ENCODE measurements around the gene NT5C1B.

The NT5C1B gene

GRCh38 chr2:18536100-18536499 is 53.3 kb downstream of the NT5C1B start:
- H3K9ac ChIP-seq (ENCODE audit: low read depth, low read length, poor library complexity, severe bottlenecking): no peak overlapping the region
- no peaks in the 10 kb centered on the region for H3K4me1 ChIP-seq (ENCODE audit: insufficient read depth, low read length, poor library complexity, severe bottlenecking)
- H3K4me2 ChIP-seq (ENCODE audit: low read depth, low read length, poor library complexity, severe bottlenecking): no peak overlapping the region
- no peaks in the 10 kb centered on the region for H3K9me2 ChIP-seq (replicated peaks; ENCODE audit: low read depth, low read length)
- H3K36me3 ChIP-seq (ENCODE audit: insufficient read depth, low read length): no peaks in the 10 kb centered on the region
- H3K27me3 ChIP-seq (ENCODE audit: insufficient read depth, low read length, poor library complexity, severe bottlenecking): no peaks in the 10 kb centered on the region
- no peaks in the 10 kb centered on the region for H3K79me2 ChIP-seq (ENCODE audit: insufficient read depth, low read length)
- TF ChIP-seq CTCF (conservative IDR thresholded peaks at IDR 0.05; ENCODE audit: low read length) (no peak), EZH2phosphoT487 (IDR thresholded peaks at IDR 0.05; ENCODE audit: borderline replicate concordance) (no peak)
- no peak overlapping the region for H3K4me3 ChIP-seq (ENCODE audit: low read length, poor library complexity, severe bottlenecking)
- H3F3A ChIP-seq (ENCODE audit: low read depth): no peaks in the 10 kb centered on the region
- H4K20me1 ChIP-seq (ENCODE audit: insufficient read depth, low read length, poor library complexity, severe bottlenecking): no peaks in the 10 kb centered on the region
- no peak overlapping the region for H2AFZ ChIP-seq (ENCODE audit: low read length)
- H3K9me3 ChIP-seq (ENCODE audit: insufficient read depth, low read depth, low read length): no peaks in the 10 kb centered on the region

GRCh38 chr2:18531194-18531593 is 58.2 kb downstream of the NT5C1B start:
- no peak overlapping the region for H3K4me2 ChIP-seq (ENCODE audit: low read depth, low read length, poor library complexity, severe bottlenecking)
- H3K9me3 ChIP-seq (ENCODE audit: insufficient read depth, low read depth, low read length): no peaks in the 10 kb centered on the region
- no peak for TF ChIP-seq EZH2phosphoT487 (IDR thresholded peaks at IDR 0.05; ENCODE audit: borderline replicate concordance)
- TF ChIP-seq CTCF (conservative IDR thresholded peaks at IDR 0.05; ENCODE audit: low read length): no peak
- no peaks in the 10 kb centered on the region for H3K27me3 ChIP-seq (ENCODE audit: insufficient read depth, low read length, poor library complexity, severe bottlenecking)
- H3K79me2 ChIP-seq (ENCODE audit: insufficient read depth, low read length): no peaks in the 10 kb centered on the region
- no peaks in the 10 kb centered on the region for H3F3A ChIP-seq (ENCODE audit: low read depth)
- no peaks in the 10 kb centered on the region for H3K36me3 ChIP-seq (ENCODE audit: insufficient read depth, low read length)
- H3K9ac ChIP-seq (ENCODE audit: low read depth, low read length, poor library complexity, severe bottlenecking): no peak overlapping the region
- no peaks in the 10 kb centered on the region for H3K4me1 ChIP-seq (ENCODE audit: insufficient read depth, low read length, poor library complexity, severe bottlenecking)
- H3K9me2 ChIP-seq (replicated peaks; ENCODE audit: low read depth, low read length): no peaks in the 10 kb centered on the region
- no peak overlapping the region for H2AFZ ChIP-seq (ENCODE audit: low read length)
- no peaks in the 10 kb centered on the region for H4K20me1 ChIP-seq (ENCODE audit: insufficient read depth, low read length, poor library complexity, severe bottlenecking)
- no peak overlapping the region for H3K4me3 ChIP-seq (ENCODE audit: low read length, poor library complexity, severe bottlenecking)

GRCh38 chr2:18527822-18528221 is 61.5 kb downstream of the NT5C1B start:
- Histone ChIP-seq H3K4me3 (ENCODE audit: low read length, poor library complexity, severe bottlenecking) (no peak overlapping the region), H3K4me2 (ENCODE audit: low read depth, low read length, poor library complexity, severe bottlenecking) (no peak overlapping the region), H3K4me1 (ENCODE audit: insufficient read depth, low read length, poor library complexity, severe bottlenecking) (no peaks in the 10 kb centered on the region), H3K9ac (ENCODE audit: low read depth, low read length, poor library complexity, severe bottlenecking) (no peak overlapping the region), H4K20me1 (ENCODE audit: insufficient read depth, low read length, poor library complexity, severe bottlenecking) (no peaks in the 10 kb centered on the region), H3K79me2 (ENCODE audit: insufficient read depth, low read length) (no peaks in the 10 kb centered on the region), H3K9me2 (replicated peaks; ENCODE audit: low read depth, low read length) (no peaks in the 10 kb centered on the region), H2AFZ (ENCODE audit: low read length) (no peak overlapping the region), H3F3A (ENCODE audit: low read depth) (no peaks in the 10 kb centered on the region), H3K9me3 (ENCODE audit: insufficient read depth, low read depth, low read length) (no peaks in the 10 kb centered on the region), H3K27me3 (ENCODE audit: insufficient read depth, low read length, poor library complexity, severe bottlenecking) (no peaks in the 10 kb centered on the region), H3K36me3 (ENCODE audit: insufficient read depth, low read length) (no peaks in the 10 kb centered on the region)
- TF ChIP-seq EZH2phosphoT487 (IDR thresholded peaks at IDR 0.05; ENCODE audit: borderline replicate concordance) (no peak), CTCF (conservative IDR thresholded peaks at IDR 0.05; ENCODE audit: low read length) (no peak)
